ENCODE measurements around the gene MRPL37.

Gene MRPL37

DNA sequence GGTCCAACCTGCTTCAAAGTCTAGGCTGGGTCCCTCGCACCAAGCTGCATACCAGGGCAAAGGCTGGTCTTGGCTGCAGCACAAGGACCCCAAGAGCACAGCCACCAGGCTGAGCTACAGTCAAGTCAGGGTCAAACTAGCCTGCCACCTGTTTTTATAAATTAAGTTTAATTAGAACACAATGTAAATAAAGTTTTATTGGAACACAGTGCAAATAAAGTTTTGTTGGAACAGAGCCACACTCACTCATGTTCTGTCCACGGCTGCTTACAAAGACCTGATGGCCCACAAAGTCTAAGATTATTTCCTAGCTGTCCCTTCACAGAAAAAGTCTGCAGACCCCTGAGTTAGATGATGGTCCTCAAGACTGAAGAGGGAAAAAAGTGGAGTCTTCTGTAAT, 66.2 kb downstream of the MRPL37 start:
- no peak for DNase-seq

DNA sequence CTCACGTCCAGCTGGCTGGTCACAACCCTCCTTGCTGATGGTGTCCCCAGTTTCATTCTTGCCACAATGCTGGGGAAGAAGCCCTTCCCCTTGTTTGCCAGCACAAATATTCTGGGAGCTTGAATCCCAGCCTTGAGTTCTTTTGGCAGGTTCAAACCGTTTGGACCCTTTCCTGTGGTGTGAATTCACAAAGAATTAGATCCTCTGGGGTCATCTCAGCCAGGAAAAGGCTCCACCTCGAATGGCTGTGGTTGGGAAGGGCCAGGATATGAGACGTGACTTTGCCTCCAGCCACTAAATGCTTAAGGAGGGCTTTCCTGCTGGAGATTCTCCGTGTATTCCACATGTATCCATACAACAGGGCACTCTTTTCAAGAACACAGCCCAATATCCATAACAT, 66.9 kb downstream of the MRPL37 start:
- no peak for DNase-seq

Measured in eye (tissue), 1 donor.